Smooth muscle cell (in vitro differentiated cells): ENCODE data around the gene PMEL. TPM values are rescaled to one million over a fixed set of nuclear protein-coding genes. Genes with fewer than 3 reads are reported as not detected.

Source experiments
- DNase-seq: peaks from one replicate; lab custom pipeline; 2025; ENCODE audit not compliant: unreplicated experiment; lab: John Stamatoyannopoulos, UW
- H2AFZ ChIP-seq: fragments of 200-600 bp; sonication (generic); 2 replicates; pipeline ENCODE4 v1.6.0; 2016; ENCODE audit warnings: antibody characterized with exemption, low read depth, mild to moderate bottlenecking
- H3F3A ChIP-seq: fragments of 200-600 bp; sonication (generic); 2 replicates; pipeline ENCODE4 v1.6.0; 2017; ENCODE audit warnings: antibody characterized with exemption, low read depth
- H3K27ac ChIP-seq: fragments of 200-600 bp; sonication (generic); 2 replicates; pipeline ENCODE4 v1.5.1; 2016; ENCODE audit warnings: low read depth, mild to moderate bottlenecking
- H3K27me3 ChIP-seq: fragments of 200-600 bp; sonication (generic); 2 replicates; pipeline ENCODE4 v1.6.1; 2016; ENCODE audit warnings: low read depth, mild to moderate bottlenecking
- H3K36me3 ChIP-seq: fragments of 200-600 bp; sonication (generic); 2 replicates; pipeline ENCODE4 v1.5.1; 2016; ENCODE audit warnings: low read depth
- H3K4me1 ChIP-seq: fragments of 200-600 bp; sonication (generic); 2 replicates; pipeline ENCODE4 v1.5.1; 2016; ENCODE audit warnings: low read depth
- H3K4me2 ChIP-seq: fragments of 200-600 bp; sonication (generic); 2 replicates; pipeline ENCODE4 v1.6.0; 2016; ENCODE audit warnings: mild to moderate bottlenecking
- H3K4me3 ChIP-seq: fragments of 200-600 bp; sonication (generic); 2 replicates; pipeline ENCODE4 v1.5.1; 2016; ENCODE audit warnings: mild to moderate bottlenecking
- H3K79me2 ChIP-seq: fragments of 200-600 bp; sonication (generic); 2 replicates; pipeline ENCODE4 v1.6.0; 2016; ENCODE audit warnings: low read depth, mild to moderate bottlenecking
- H3K9ac ChIP-seq: fragments of 200-600 bp; sonication (generic); 2 replicates; pipeline ENCODE4 v1.6.0; 2016; ENCODE audit warnings: low read depth
- H3K9me3 ChIP-seq: fragments of 200-600 bp; sonication (generic); replicated peaks from 2 replicates; pipeline ENCODE4 v1.5.1; 2016; ENCODE audit warnings: low read depth
- H4K20me1 ChIP-seq: fragments of 200-600 bp; sonication (generic); 2 replicates; pipeline ENCODE4 v1.6.0; 2016; ENCODE audit warnings: low read depth
- CTCF ChIP-seq: fragments of 200-600 bp; sonication (generic); IDR thresholded peaks from 2 replicates; pipeline ENCODE4 v1.5.1; 2017; ENCODE audit warnings: borderline replicate concordance, mild to moderate bottlenecking, antibody characterized with exemption; ENCODE audit not compliant: insufficient read depth, poor library complexity, severe bottlenecking
- WGBS: methylation state at CpG from one replicate; pipeline ENCODE4 v1.1.7; 2016; ENCODE audit warnings: low lambda C conversion rate; 5-methylcytosine and 5-hydroxymethylcytosine counted together
- polyA plus RNA-seq: library from polyadenylated mRNA; unstranded; fragments of >200 nt; fragmentation: Nextera tagmentation; extraction: Ambion mirVana; gene quantifications from 2 replicates; pipeline ENCODE4 v1.2.1, GENCODE V29; 2016
- total RNA-seq: library from RNA; depleted of rRNA; stranded (reverse); fragments of >200 nt; gene quantifications from 2 replicates; pipeline ENCODE4 v1.2.3, GENCODE V29; 2014

Gene PMEL
- total and polyA plus RNA-seq, 2 experiments from 2014 or later: 1.8 to 1.9 TPM

- Histone ChIP-seq H3K4me3 (no peak overlapping the region), H3K27ac (no peak overlapping the region), H3F3A (no peaks in the 10 kb centered on the region), H3K9ac (no peak overlapping the region), H3K36me3 (no peaks in the 10 kb centered on the region), H2AFZ (no peak overlapping the region), H3K4me1 (no peaks in the 10 kb centered on the region), H4K20me1 (no peaks in the 10 kb centered on the region), H3K4me2 (no peak overlapping the region), H3K79me2 (peaks cover 21% of the 10 kb centered on the region), H3K27me3 (no peaks in the 10 kb centered on the region), H3K9me3 (no peaks in the 10 kb centered on the region)
- DNase-seq: no peak
- no peak for TF ChIP-seq CTCF
- WGBS: 93% methylated on average over 2 of the region's 2 CpGs
These were observed 2.1 kb downstream of the PMEL start for GRCh38 chr12:55963760-55964159.

GRCh38 chr12:55957106-55957859 is 8.6 kb downstream of the PMEL start:
- Histone ChIP-seq H3K4me1 (no peaks in the 10 kb centered on the region), H3F3A (peaks cover 3% of the 10 kb centered on the region), H3K36me3 (no peaks in the 10 kb centered on the region), H3K79me2 (no peaks in the 10 kb centered on the region), H4K20me1 (no peaks in the 10 kb centered on the region), H3K27ac (no peak overlapping the region), H2AFZ (no peak overlapping the region), H3K9ac (no peak overlapping the region), H3K4me2 (no peak overlapping the region), H3K9me3 (no peaks in the 10 kb centered on the region), H3K4me3 (no peak overlapping the region), H3K27me3 (no peaks in the 10 kb centered on the region)
- DNase-seq: no peak
- TF ChIP-seq CTCF: no peak
- 98% methylated on average over 5 of the region's 5 CpGs for WGBS

GRCh38 chr12:55955800-55956508 is 9.9 kb downstream of the PMEL start:
- H3K9me3 ChIP-seq: no peaks in the 10 kb centered on the region
- no peaks in the 10 kb centered on the region for H4K20me1 ChIP-seq
- DNase-seq: no peak
- H3K36me3 ChIP-seq: no peaks in the 10 kb centered on the region
- H3K9ac ChIP-seq: no peak overlapping the region
- H3K79me2 ChIP-seq: no peaks in the 10 kb centered on the region
- H3K4me2 ChIP-seq: peak overlapping the region; percentile 27
- H3F3A ChIP-seq: peaks cover 3% of the 10 kb centered on the region
- 73% methylated on average over 6 of the region's 6 CpGs for WGBS
- H3K27me3 ChIP-seq: no peaks in the 10 kb centered on the region
- H3K27ac ChIP-seq: peak overlapping the region; percentile 59
- H3K4me3 ChIP-seq: no peak overlapping the region
- H2AFZ ChIP-seq: no peak overlapping the region
- no peaks in the 10 kb centered on the region for H3K4me1 ChIP-seq
- peak; percentile 47 for TF ChIP-seq CTCF
